Spleen (tissue), 11 donors: ENCODE results near the gene DMRTA2. TPM values are rescaled to one million over a fixed set of nuclear protein-coding genes. Genes with fewer than 3 reads are reported as not detected.

Experiments
- DNase-seq: peaks from one replicate; pipeline ENCODE4 v3.0.0-alpha.2; 2020
- H3K27ac ChIP-seq, 8 donors: fragments of 200-600 bp; sonication (generic) in 7 of 8; 1 replicate in 4 of 8; 2 replicates in 4 of 8; pipeline versions ENCODE4 v1.5.0 to v1.8.0; 2016 to 2021; ENCODE audit warnings: inconsistent platforms in 4 of 8, mild to moderate bottlenecking in 4 of 8, moderate library complexity in 1 of 8
- H3K27me3 ChIP-seq, 7 donors: fragments of 200-600 bp; sonication (generic) in 6 of 7; replicated peaks in 1 of 7; 1 replicate in 4 of 7; 2 replicates in 3 of 7; pipeline versions ENCODE4 v1.5.0 to v1.8.0; 2016 to 2021; ENCODE audit warnings: inconsistent platforms in 3 of 7, mild to moderate bottlenecking in 1 of 7
- H3K36me3 ChIP-seq, 6 donors: fragments of 200-600 bp; sonication (generic) in 5 of 6; 1 replicate in 4 of 6; 2 replicates in 2 of 6; pipeline versions ENCODE4 v1.5.0 to v1.8.0; 2016 to 2021; ENCODE audit warnings: inconsistent platforms in 2 of 6
- H3K4me1 ChIP-seq, 6 donors: fragments of 200-600 bp; sonication (generic) in 5 of 6; 1 replicate in 3 of 6; 2 replicates in 3 of 6; pipeline versions ENCODE4 v1.5.0 to v1.8.0; 2016 to 2021; ENCODE audit warnings: inconsistent platforms in 3 of 6
- H3K4me3 ChIP-seq, 8 donors: fragments of 200-600 bp; sonication (generic) in 7 of 8; 1 replicate in 4 of 8; 2 replicates in 4 of 8; pipeline versions ENCODE4 v1.5.0 to v1.8.0; 2016 to 2021; ENCODE audit warnings: inconsistent platforms in 4 of 8, mild to moderate bottlenecking in 4 of 8, moderate library complexity in 2 of 8
- H3K9me3 ChIP-seq, 8 donors: fragments of 200-600 bp; sonication (generic) in 7 of 8; 1 replicate in 4 of 8; 2 replicates in 4 of 8; pipeline versions ENCODE4 v1.5.0 to v1.8.0; 2016 to 2021; ENCODE audit warnings: inconsistent platforms in 4 of 8
- CTCF ChIP-seq, 11 experiments: fragments of 200-600 bp in 7 of 11; fragments of 450-650 bp in 4 of 11; sonication (generic) in 4 of 11; IDR thresholded peaks in 8 of 11; conservative IDR thresholded peaks in 3 of 11; 1 replicate in 7 of 11; 2 replicates in 4 of 11; pipeline versions ENCODE4 v1.4.0 to v1.8.0; 2016 to 2021; ENCODE audit warnings: antibody characterized with exemption in 11 of 11, inconsistent platforms in 4 of 11, mild to moderate bottlenecking in 1 of 11
- POLR2AphosphoS5 ChIP-seq, 3 donors: sonication (generic); formaldehyde crosslinking; IDR thresholded peaks; one replicate each; pipeline ENCODE4 v1.5.1; 2017; ENCODE audit warnings: antibody characterized with exemption in 3 of 3
- WGBS, 5 donors: extraction: QIAGEN DNeasy Blood & Tissue Kit in 3 of 5; methylation state at CpG; one replicate each; pipeline versions ENCODE4 v1.1.5 to v1.1.7; 2013 to 2018; 5-methylcytosine and 5-hydroxymethylcytosine counted together
- intact Hi-C: fragments of 100-400 bp; cut with DNase I; formaldehyde crosslinking; loops from one replicate; pipeline ENCODE4 v1.15.0; 2023; ENCODE audit warnings: low total_unique reads
- polyA plus RNA-seq, 3 donors: library from polyadenylated mRNA; stranded (reverse); fragments of 200-250 nt; gene quantifications; one replicate each; pipeline ENCODE4 v1.2.1, GENCODE V29; 2013
- total RNA-seq, 7 donors: library from RNA; depleted of rRNA in 3 of 7; stranded (reverse); fragments of >200 nt in 3 of 7; fragmentation: NEBNext Ultra II Directional in 4 of 7; extraction: Animal tissue kit (Norgen Biotek cat#: 25700) in 4 of 7; gene quantifications; one replicate each; pipeline versions ENCODE4 v1.1.0 to v1.2.1, GENCODE V29; 2016 to 2021
- donor health status: healthy with polysubstance abuse.
- donor health status: DM: no; HTN: no; CAD: no; lungs with moderate emphysema.
- donor health status: DM: no; HTN: no; CAD: no.
- donor health status: Bipolar disorder and iron deficiency.
- donor health status: healthy.
- donor health status: DM: no; HTN: no; CAD: no.
- donor health status: DM: yes; HTN: yes; CAD: no.

DMRTA2 gene
- total and polyA plus RNA-seq, 10 donors, result 0.03 to 0.15 (median 0.09) TPM; not detected in 6

- no peak overlapping the region for H3K27ac ChIP-seq
- TF ChIP-seq POLR2AphosphoS5 (IDR thresholded peaks at IDR 0.05), result no peak
- peak; percentile 35 to 78 (median 66) for TF ChIP-seq CTCF (IDR thresholded peaks at IDR 0.05 in 8 of 11, conservative IDR thresholded peaks at IDR 0.05 in 3 of 11)
- no peaks in the 10 kb centered on the region for H3K9me3 ChIP-seq
- no peak overlapping the region for H3K4me3 ChIP-seq
- DNase-seq, result no peak
- intact Hi-C loops, result loop anchor here (10.0 kb wide), 1 partner anchor 366 kb away; no protein-coding TSS in a partner anchor
- H3K4me1 ChIP-seq, result peaks cover 0 to 9% (median 5%) of the 10 kb centered on the region in 6 donors
- 18 to 20% (median 20%) methylated on average over 31 of the region's 31 CpGs for WGBS, 5 donors
- H3K27me3 ChIP-seq, result peaks cover 0 to 80% (median 12%) of the 10 kb centered on the region in 7 donors
- no peaks in the 10 kb centered on the region for H3K36me3 ChIP-seq
Observed at GRCh38 chr1:50368179-50369007, 54.9 kb downstream of the DMRTA2 start.
